Small intestine (tissue), 7 donors: ENCODE results near the gene RXRB. TPM values are rescaled to one million over a fixed set of nuclear protein-coding genes. Genes with fewer than 3 reads are reported as not detected.

ENCODE experiments used
- DNase-seq, 2 donors: peaks; one replicate each; pipeline versions ENCODE4 v3.0.0 to v3.0.0-alpha.2; 2013
- FAIRE-seq: peaks from 2 replicates; lab custom pipeline; 2012; peaks lifted over from hg19 to GRCh38; lab: Jason Lieb, UNC
- H3K27ac ChIP-seq, 3 donors: one replicate each; pipeline ENCODE4 v1.5.1; 2013; ENCODE audit warnings: low read length in 2 of 3, mild to moderate bottlenecking in 2 of 3, control low read depth in 1 of 3, inconsistent platforms in 1 of 3, low read depth in 1 of 3, moderate library complexity in 1 of 3
- H3K27me3 ChIP-seq, 3 donors: one replicate each; pipeline ENCODE4 v1.6.1; 2013; ENCODE audit warnings: low read length in 3 of 3, inconsistent platforms in 1 of 3; ENCODE audit not compliant: control insufficient read depth in 3 of 3, insufficient read depth in 3 of 3
- H3K36me3 ChIP-seq, 3 donors: one replicate each; pipeline ENCODE4 v1.6.1; 2013; ENCODE audit warnings: low read length in 3 of 3, inconsistent platforms in 1 of 3, low read depth in 1 of 3, mild to moderate bottlenecking in 1 of 3, moderate library complexity in 1 of 3; ENCODE audit not compliant: control insufficient read depth in 3 of 3, insufficient read depth in 2 of 3
- H3K4me1 ChIP-seq, 3 donors: one replicate each; pipeline ENCODE4 v1.6.1; 2013; ENCODE audit warnings: low read length in 2 of 3, inconsistent platforms in 1 of 3, low read depth in 1 of 3, mild to moderate bottlenecking in 1 of 3, moderate library complexity in 1 of 3; ENCODE audit not compliant: control insufficient read depth in 3 of 3, insufficient read depth in 2 of 3
- H3K4me3 ChIP-seq, 3 donors: one replicate each; pipeline ENCODE4 v1.5.1; 2013; ENCODE audit warnings: low read length in 3 of 3, control low read depth in 1 of 3, inconsistent platforms in 1 of 3, low read depth in 1 of 3, mild to moderate bottlenecking in 1 of 3, moderate library complexity in 1 of 3
- H3K9me3 ChIP-seq, 2 donors: one replicate each; pipeline ENCODE4 v1.6.1; 2013; ENCODE audit warnings: low read depth in 1 of 2, low read length in 1 of 2; ENCODE audit not compliant: control insufficient read depth in 2 of 2, insufficient read depth in 1 of 2
- WGBS, 3 donors: extraction: QIAGEN DNeasy Blood & Tissue Kit; methylation state at CpG; one replicate each; pipeline ENCODE4 v1.1.7; 2013; 5-methylcytosine and 5-hydroxymethylcytosine counted together
- polyA plus RNA-seq, 4 donors: library from polyadenylated mRNA; stranded (reverse) in 3 of 4; unstranded in 1 of 4; fragments of 200-250 nt in 3 of 4; fragments of 120-200 nt in 1 of 4; gene quantifications; one replicate each; pipeline versions ENCODE4 v1.2.1 to v1.2.3, GENCODE V29; 2013
- donor health status: healthy with polysubstance abuse.
- donor health status: control.
- donor health status: control.
- donor health status: Bipolar disorder and iron deficiency.
- donor health status: healthy.

RXRB gene
- polyA plus RNA-seq, 4 donors = 26.3 to 43.2 (median 30.8) TPM

DNA sequence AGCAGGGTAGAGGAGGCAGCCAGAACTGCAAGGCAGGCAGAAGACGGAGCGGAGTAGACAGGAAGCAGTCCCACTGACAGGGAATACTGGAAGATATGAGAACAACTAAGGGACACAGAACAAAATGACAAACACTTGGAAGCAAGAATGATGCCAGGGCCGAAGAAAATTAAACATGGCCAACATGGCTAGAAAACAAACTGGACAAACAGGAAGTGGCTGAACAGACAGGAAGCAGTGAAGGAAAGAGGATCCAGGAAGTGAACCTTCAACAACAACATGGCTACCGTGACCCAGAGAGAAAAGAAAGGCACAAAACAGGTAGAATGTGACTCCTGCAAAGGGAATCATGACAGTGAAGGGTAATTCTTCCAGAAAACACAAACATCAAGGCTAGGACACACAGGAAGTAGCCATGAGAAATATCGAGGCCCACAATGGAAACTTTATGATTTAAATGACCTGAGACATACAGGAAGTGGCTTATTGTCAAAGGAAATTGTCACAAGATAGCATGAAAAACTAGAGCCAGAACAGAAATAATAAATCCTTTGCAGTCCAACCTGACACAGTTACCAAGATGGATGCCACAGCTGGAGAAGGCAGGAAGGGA, 17.3 kb downstream of the RXRB start:
- Histone ChIP-seq H3K27me3 (peaks cover 0 to 10% (median 2%) of the 10 kb centered on the region in 3 donors), H3K9me3 (peaks cover 0 to 4% of the 10 kb centered on the region in 2 donors), H3K36me3 (no peaks in the 10 kb centered on the region), H3K4me1 (no peaks in the 10 kb centered on the region), H3K4me3 (no peak overlapping the region), H3K27ac (no peak overlapping the region)
- DNase-seq = no peak
- WGBS, 3 donors = 70 to 89% (median 74%) methylated on average over 5 of the region's 5 CpGs
- no peak for FAIRE-seq

DNA sequence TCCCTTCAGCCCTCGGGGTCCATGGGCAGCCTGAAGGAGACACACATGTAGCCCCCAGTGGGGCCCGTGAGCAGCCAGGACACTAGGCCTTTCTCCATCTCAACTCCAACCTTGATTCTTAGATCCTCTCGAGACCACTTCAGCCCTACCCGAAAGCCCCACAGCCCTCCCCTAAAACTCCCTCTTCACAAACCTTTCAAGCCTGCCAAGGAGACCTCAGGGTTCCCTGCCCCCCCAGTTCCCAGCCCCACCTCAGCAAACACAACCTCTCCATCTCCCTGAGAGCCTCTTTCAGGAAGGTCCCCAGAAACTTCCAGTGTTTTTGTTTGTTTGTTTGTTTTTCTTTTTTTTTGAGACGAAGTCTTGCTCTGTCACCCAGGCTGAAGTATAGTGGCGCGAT, 19.3 kb downstream of the RXRB start:
- Histone ChIP-seq H3K9me3 (peaks cover 0 to 4% of the 10 kb centered on the region in 2 donors), H3K27ac (no peak overlapping the region), H3K27me3 (peaks cover 0 to 7% (median 2%) of the 10 kb centered on the region in 3 donors), H3K36me3 (no peaks in the 10 kb centered on the region), H3K4me1 (no peaks in the 10 kb centered on the region), H3K4me3 (no peak overlapping the region)
- FAIRE-seq (no peak), DNase-seq (no peak)
- WGBS, 3 donors = 86 to 92% (median 88%) methylated on average over 7 of the region's 7 CpGs

DNA sequence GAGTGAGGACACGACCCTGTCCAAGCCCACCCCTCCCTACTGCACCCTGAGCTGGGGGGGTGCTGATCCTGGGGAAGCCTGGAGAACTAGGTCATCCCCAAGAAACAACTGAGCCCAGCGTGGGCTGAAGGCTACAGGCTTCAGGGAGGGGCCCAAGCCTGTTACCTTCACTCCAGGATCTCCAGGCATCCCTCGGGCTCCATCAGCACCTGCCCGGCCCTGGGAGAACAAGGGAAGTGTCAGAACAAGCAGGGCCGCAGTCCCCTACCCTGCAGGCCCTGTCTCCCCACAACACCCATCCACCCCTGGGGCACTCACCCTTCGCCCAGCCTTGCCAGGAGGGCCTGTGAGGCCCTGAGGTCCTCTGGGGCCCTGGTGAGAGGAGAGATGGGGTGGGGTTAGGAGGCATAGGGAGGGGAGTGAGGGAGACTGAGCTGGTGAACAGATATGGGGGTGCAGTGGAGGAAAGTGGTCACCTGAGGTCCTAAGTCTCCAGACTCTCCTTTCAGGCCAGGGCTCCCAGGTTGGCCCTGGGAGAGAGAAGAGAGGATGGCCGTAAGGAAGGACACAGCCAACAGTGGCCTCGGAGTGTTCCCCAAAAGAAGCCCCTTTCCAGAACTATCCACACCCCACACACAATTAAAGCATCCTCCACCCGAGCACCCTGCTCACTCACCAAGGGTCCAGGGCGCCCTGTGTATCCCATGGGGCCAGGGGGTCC, 21.6 kb downstream of the RXRB start:
- Histone ChIP-seq H3K36me3 (peaks cover 0 to 1% (median 0%) of the 10 kb centered on the region in 3 donors), H3K4me3 (no peak overlapping the region), H3K27ac (no peak overlapping the region), H3K27me3 (no peaks in the 10 kb centered on the region), H3K9me3 (peaks cover 0 to 4% of the 10 kb centered on the region in 2 donors), H3K4me1 (peaks cover 0 to 3% (median 0%) of the 10 kb centered on the region in 3 donors)
- FAIRE-seq = no peak
- no peak for DNase-seq
- 78 to 89% (median 82%) methylated on average over 10 of the region's 10 CpGs for WGBS, 3 donors

DNA sequence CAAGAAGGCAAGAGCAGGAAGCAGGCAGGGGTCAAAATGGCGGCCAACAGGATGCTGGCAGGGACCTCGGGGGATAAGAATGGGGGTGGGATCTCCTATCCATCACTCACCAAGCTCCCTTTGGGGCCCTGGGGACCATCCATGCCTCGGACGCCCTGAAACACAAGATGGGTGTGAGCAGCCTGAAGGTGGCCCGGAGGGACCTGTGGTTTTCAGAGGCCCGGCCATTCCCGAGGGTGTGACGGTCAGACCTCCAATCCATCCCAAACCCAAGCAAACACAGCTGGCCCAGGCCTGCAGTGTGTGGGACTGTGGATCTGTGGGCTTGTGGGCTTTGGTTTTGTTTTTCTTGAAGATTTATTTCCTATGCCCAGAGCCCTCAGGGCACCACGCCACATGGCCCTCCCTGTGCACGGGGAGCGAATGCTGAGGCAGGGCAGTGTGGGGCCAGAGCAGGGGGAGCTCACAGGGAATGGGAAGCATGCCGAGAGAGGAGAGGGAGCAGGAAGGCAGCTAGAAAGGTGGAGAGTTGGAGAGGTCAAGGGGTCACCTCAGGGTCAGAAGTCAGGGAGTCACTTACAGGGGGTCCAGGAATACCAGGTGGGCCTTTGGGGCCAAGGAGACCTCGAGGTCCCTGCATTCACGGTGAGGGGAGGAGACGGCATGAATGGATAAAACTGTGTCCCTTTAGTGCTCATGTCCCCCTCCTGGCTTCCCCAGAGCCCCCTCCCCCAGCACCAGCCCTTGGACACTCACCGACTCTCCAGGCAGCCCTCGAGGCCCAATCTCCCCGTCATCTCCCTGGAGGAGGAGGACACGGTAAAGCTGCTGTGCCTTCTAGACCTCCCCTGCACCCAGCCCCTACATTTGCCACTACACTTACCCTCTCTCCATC, 22.7 kb downstream of the RXRB start:
- Histone ChIP-seq H3K9me3 (peaks cover 0 to 2% of the 10 kb centered on the region in 2 donors), H3K36me3 (peaks cover 0 to 2% (median 0%) of the 10 kb centered on the region in 3 donors), H3K27me3 (no peaks in the 10 kb centered on the region), H3K4me1 (peaks cover 0 to 14% (median 0%) of the 10 kb centered on the region in 3 donors), H3K27ac (no peak overlapping the region), H3K4me3 (no peak overlapping the region)
- 80 to 84% (median 84%) methylated on average over 19 of the region's 19 CpGs for WGBS, 3 donors
- FAIRE-seq = no peak
- DNase-seq = no peak

DNA sequence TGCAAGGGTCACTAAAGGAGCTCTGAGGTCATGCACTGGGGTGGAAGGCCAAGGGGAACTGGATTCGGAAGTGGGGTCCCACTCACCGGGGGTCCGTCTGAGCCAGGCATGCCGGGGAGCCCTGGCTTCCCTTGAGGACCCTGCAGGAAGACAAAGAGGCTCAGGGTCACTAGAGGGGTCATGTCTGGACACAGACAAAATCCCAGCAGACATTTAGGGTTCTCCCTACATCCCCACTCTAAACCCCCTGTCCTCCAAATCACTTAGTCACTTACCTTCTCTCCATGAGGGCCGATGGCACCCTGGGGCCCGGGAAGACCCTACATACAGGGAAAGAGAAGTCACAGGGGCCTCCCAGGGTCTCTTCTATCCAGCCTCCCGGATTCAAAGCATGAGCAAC, 23.6 kb downstream of the RXRB start:
- 87 to 92% (median 92%) methylated on average over 7 of the region's 7 CpGs for WGBS, 3 donors
- Histone ChIP-seq H3K9me3 (no peaks in the 10 kb centered on the region), H3K27me3 (no peaks in the 10 kb centered on the region), H3K4me1 (peaks cover 0 to 18% (median 0%) of the 10 kb centered on the region in 3 donors), H3K27ac (no peak overlapping the region), H3K4me3 (no peak overlapping the region), H3K36me3 (peaks cover 0 to 2% (median 0%) of the 10 kb centered on the region in 3 donors)
- no peak for FAIRE-seq
- DNase-seq = no peak

DNA sequence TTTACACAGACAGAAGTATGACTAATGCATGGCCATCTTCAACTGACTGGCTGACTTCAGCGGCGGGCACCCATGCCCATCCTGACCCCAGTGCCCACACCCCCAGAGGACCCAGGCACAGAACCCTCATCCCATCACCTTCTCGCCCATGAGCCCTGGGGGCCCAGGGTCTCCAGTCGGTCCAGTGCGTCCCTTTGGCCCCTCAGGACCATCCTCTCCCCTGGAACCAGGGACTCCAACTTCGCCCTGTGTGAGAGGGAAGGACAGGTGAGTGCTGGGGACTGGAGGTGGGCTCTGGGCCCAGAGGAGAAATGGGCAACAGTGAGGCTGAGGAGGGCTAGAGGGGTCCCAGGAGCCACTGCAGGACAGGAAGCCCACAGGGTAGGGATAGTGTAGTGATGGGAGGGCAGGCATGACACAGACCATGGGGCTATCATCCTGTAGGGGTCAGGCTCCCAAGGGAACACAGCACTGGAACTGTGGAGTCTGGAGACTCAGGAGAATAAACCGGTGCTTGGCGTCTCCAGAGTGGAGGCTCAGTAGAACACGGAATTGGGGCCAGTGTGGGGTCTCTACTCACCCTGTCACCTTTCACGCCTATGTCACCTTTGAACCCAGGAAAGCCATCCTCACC, 24.9 kb downstream of the RXRB start:
- Histone ChIP-seq H3K27me3 (no peaks in the 10 kb centered on the region), H3K4me3 (no peak overlapping the region), H3K9me3 (no peaks in the 10 kb centered on the region), H3K27ac (no peak overlapping the region), H3K4me1 (peaks cover 0 to 18% (median 0%) of the 10 kb centered on the region in 3 donors), H3K36me3 (peaks cover 0 to 2% (median 0%) of the 10 kb centered on the region in 3 donors)
- no peak for DNase-seq
- FAIRE-seq = no peak
- WGBS, 3 donors = 56 to 77% (median 69%) methylated on average over 10 of the region's 10 CpGs

DNA sequence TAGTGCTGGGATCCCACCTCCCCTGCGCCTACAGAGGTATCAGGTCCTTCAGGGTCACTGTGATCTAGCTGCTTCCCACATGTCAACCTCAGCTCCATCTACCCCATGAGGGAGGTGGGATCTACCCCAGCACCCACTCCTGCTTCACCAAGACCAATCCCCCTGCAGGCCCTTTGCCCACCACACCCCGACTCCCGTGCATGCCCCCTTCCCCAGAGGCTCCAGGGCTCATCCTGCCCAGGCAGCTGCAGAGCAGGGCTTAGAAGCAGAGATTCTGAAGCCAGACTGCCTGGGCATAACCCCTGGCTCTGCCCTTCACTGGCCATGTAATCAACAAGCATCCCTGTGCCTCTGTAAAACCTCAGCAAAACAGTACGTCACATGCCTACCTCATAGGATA, 25.7 kb downstream of the RXRB start:
- 67 to 85% (median 79%) methylated on average over 4 of the region's 4 CpGs for WGBS, 3 donors
- FAIRE-seq (no peak), DNase-seq (no peak)
- peaks cover 0 to 2% (median 0%) of the 10 kb centered on the region in 3 donors for H3K36me3 ChIP-seq
- peaks cover 0 to 18% (median 0%) of the 10 kb centered on the region in 3 donors for H3K4me1 ChIP-seq
- H3K9me3 ChIP-seq = no peaks in the 10 kb centered on the region
- no peak overlapping the region for H3K27ac ChIP-seq
- H3K27me3 ChIP-seq = no peaks in the 10 kb centered on the region
- H3K4me3 ChIP-seq = no peak overlapping the region
